NCI-H69 (cell line): ENCODE results near the gene ABHD15.
A peak's percentile ranks its signal among the peaks of the same experiment; 100 is the strongest.

ENCODE experiments used
- DNase-seq: peaks from one replicate; lab custom pipeline; 2025; lab: John Stamatoyannopoulos, UW

The ABHD15 gene

GRCh38 chr17:29595107-29595942 lies 28.5 kb upstream of the ABHD15 start:
- no peak for DNase-seq

GRCh38 chr17:29594519-29595090 lies 27.8 kb upstream of the ABHD15 start:
- no peak for DNase-seq

GRCh38 chr17:29593591-29594518 lies 27.0 kb upstream of the ABHD15 start:
- DNase-seq = peak; percentile 70

- peak; percentile 92 for DNase-seq
These were observed 26.2 kb upstream of the ABHD15 start, which contains the start of gene ANKRD13B for GRCh38 chr17:29592850-29593551. Gene ANKRD13B, plus strand, starts transcription at chr17:29593132. Its CDS starts 490 bp downstream, at chr17:29593622.

GRCh38 chr17:29591737-29592608 lies 25.1 kb upstream of the ABHD15 start:
- peak; percentile 97 for DNase-seq

- DNase-seq = peak; percentile 92
These were observed 24.4 kb upstream of the ABHD15 start for GRCh38 chr17:29591146-29591736.

GRCh38 chr17:29590411-29591145 lies 23.7 kb upstream of the ABHD15 start:
- DNase-seq = peak; percentile 87

GRCh38 chr17:29589524-29590410 lies 22.9 kb upstream of the ABHD15 start, which contains the start of gene GIT1:
Gene GIT1, minus strand, starts transcription at chr17:29589648. Its CDS starts 270 bp downstream, at chr17:29589378.
- peak; percentile 97 for DNase-seq

- DNase-seq = peak; percentile 76
These were observed 21.9 kb upstream of the ABHD15 start for GRCh38 chr17:29588562-29589411.

GRCh38 chr17:29588017-29588561 lies 21.3 kb upstream of the ABHD15 start:
- no peak for DNase-seq

- DNase-seq = no peak
These were observed 20.8 kb upstream of the ABHD15 start for GRCh38 chr17:29587591-29587990.

- DNase-seq = no peak
These were observed 20.0 kb upstream of the ABHD15 start for GRCh38 chr17:29586676-29587469.

- DNase-seq = no peak
These were observed 18.4 kb upstream of the ABHD15 start for GRCh38 chr17:29585080-29585751.

- no peak for DNase-seq
These were observed 17.7 kb upstream of the ABHD15 start for GRCh38 chr17:29584452-29585079.
